GM19324 (cell line): ENCODE results near the gene SRGAP3.

Experiments
- ATAC-seq: cut with Tn5 transposase; IDR thresholded peaks from one replicate; pipeline ENCODE4 v1.9.1; 2021; ENCODE audit warnings: mild to moderate bottlenecking, moderate library complexity; ENCODE audit not compliant: unreplicated experiment, low FRiP score

SRGAP3 gene

GRCh38 chr3:9153904-9154619 lies 95.4 kb downstream of the SRGAP3 start:
- ATAC-seq = no peak

GRCh38 chr3:9151240-9151639 lies 98.2 kb downstream of the SRGAP3 start:
- ATAC-seq = no peak

GRCh38 chr3:9149566-9149965 lies 99.9 kb downstream of the SRGAP3 start:
- ATAC-seq = no peak

- ATAC-seq = no peak
Measured at GRCh38 chr3:9147896-9148266, 101.6 kb downstream of the SRGAP3 start.

GRCh38 chr3:9147215-9147895 lies 102.1 kb downstream of the SRGAP3 start:
- ATAC-seq = no peak

- ATAC-seq = no peak
Measured at GRCh38 chr3:9146367-9147071, 102.9 kb downstream of the SRGAP3 start.

- ATAC-seq = no peak
Measured at GRCh38 chr3:9143184-9143583, 106.3 kb downstream of the SRGAP3 start.

GRCh38 chr3:9142362-9142761 lies 107.1 kb downstream of the SRGAP3 start:
- no peak for ATAC-seq

- no peak for ATAC-seq
Measured at GRCh38 chr3:9141928-9142289, 107.5 kb downstream of the SRGAP3 start.

- ATAC-seq = no peak
Measured at GRCh38 chr3:9139366-9139765, 110.1 kb downstream of the SRGAP3 start.

- no peak for ATAC-seq
Measured at GRCh38 chr3:9137676-9138075, 111.8 kb downstream of the SRGAP3 start.

GRCh38 chr3:9136746-9137465 lies 112.5 kb downstream of the SRGAP3 start:
- no peak for ATAC-seq

- ATAC-seq = no peak
Measured at GRCh38 chr3:9135930-9136525, 113.4 kb downstream of the SRGAP3 start.

GRCh38 chr3:9135526-9135925 lies 113.9 kb downstream of the SRGAP3 start:
- ATAC-seq = no peak

- no peak for ATAC-seq
Measured at GRCh38 chr3:9133656-9134055, 115.8 kb downstream of the SRGAP3 start.

- no peak for ATAC-seq
Measured at GRCh38 chr3:9130345-9131305, 118.8 kb downstream of the SRGAP3 start.

GRCh38 chr3:9129365-9129764 lies 120.1 kb downstream of the SRGAP3 start:
- no peak for ATAC-seq

GRCh38 chr3:9125278-9125951 lies 124.0 kb downstream of the SRGAP3 start:
- no peak for ATAC-seq

- no peak for ATAC-seq
Measured at GRCh38 chr3:9124730-9125129, 124.7 kb downstream of the SRGAP3 start.
